GM13976 (cell line): ENCODE results near the gene TBC1D7.
A peak's percentile ranks its signal among the peaks of the same experiment; 100 is the strongest.

Experiments used
- DNase-seq: peaks from one replicate; pipeline ENCODE4 v3.0.0; 2012; ENCODE audit warnings: low spot score
- in situ Hi-C: fragments of 300-500 bp; cut with MboI; formaldehyde crosslinking; loops from one replicate; pipeline ENCODE4 v1.12.0; 2022; ENCODE audit warnings: low sequenced_read_pairs, mixed read lengths, inconsistent platforms; ENCODE audit not compliant: unreplicated experiment
- TF ChIP-seq, protein P1 (sequence below): IDR thresholded peaks from 2 replicates; pipeline ENCODE4 v1.5.1; 2012; ENCODE audit warnings: borderline replicate concordance, mild to moderate bottlenecking; ENCODE audit not compliant: insufficient read depth; ENCODE audit errors: extremely low read depth, missing control alignments, control extremely low read depth

TBC1D7 gene

GRCh38 chr6:13328076-13328874, at the start of gene TBC1D7:
TSS of gene TBC1D7 (minus strand) at chr6:13328537. CDS start at chr6:13326898, 1,639 bp downstream.
- TF ChIP-seq, protein P1, sequence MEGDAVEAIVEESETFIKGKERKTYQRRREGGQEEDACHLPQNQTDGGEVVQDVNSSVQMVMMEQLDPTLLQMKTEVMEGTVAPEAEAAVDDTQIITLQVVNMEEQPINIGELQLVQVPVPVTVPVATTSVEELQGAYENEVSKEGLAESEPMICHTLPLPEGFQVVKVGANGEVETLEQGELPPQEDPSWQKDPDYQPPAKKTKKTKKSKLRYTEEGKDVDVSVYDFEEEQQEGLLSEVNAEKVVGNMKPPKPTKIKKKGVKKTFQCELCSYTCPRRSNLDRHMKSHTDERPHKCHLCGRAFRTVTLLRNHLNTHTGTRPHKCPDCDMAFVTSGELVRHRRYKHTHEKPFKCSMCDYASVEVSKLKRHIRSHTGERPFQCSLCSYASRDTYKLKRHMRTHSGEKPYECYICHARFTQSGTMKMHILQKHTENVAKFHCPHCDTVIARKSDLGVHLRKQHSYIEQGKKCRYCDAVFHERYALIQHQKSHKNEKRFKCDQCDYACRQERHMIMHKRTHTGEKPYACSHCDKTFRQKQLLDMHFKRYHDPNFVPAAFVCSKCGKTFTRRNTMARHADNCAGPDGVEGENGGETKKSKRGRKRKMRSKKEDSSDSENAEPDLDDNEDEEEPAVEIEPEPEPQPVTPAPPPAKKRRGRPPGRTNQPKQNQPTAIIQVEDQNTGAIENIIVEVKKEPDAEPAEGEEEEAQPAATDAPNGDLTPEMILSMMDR: no peak
- peak; percentile 95 for DNase-seq
- in situ Hi-C loops: no loop called here

- TF ChIP-seq, protein P1: no peak
- in situ Hi-C loops: no loop called here
- DNase-seq: no peak
Measured at GRCh38 chr6:13377054-13377758, 48.9 kb upstream of the TBC1D7 start.

DNA sequence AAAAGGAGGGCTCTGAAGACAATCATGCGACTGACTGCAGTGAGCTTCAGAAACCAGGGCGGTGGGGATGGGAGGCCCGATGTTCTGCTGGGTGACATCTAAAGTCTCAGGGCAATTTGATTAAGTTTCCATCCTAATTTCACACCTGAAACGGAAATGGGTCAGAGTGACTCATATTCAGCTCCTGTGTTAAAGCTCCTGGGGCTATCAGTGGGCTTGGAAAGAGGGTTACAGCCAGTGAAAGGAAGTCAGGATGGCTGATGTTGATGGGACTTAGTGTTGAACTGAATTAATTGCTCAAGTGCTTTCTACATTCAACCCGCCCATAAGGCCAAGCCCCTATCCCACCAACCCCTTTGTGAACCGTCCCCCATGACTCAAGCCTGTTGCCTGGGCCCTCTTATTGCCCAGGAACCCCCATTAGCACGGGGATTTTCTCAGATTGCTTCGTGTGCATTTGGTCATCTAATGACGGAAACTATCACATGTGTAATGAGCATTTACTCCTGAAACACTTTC, 47.1 kb upstream of the TBC1D7 start:
- in situ Hi-C loops: no loop called here
- DNase-seq: peak; percentile 73
- TF ChIP-seq, protein P1: no peak

DNA sequence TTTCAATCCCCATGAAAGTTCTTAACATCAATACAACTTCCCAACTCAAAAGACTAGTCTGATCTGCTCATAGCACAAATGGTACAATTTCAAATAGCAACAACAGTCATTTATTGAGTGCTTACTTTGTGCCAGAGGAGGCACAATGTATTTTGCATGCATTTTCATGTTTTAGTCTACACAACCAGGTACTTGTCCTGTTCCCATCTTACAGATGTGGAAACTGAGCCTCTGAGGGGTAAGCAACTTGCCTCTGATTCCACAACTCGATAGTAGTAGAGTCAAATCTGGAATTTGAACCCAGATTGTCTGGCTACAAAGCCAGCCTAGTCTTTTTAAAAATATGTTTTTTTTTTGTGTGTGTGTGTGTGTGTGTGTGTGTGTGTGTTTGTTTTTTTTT, 45.6 kb upstream of the TBC1D7 start:
- DNase-seq: no peak
- TF ChIP-seq, protein P1: no peak
- in situ Hi-C loops: no loop called here

- DNase-seq: no peak
- TF ChIP-seq, protein P1: no peak
- in situ Hi-C loops: no loop called here
Measured at GRCh38 chr6:13373488-13373886, 45.1 kb upstream of the TBC1D7 start.

- TF ChIP-seq, protein P1: no peak
- in situ Hi-C loops: no loop called here
- DNase-seq: no peak
Measured at GRCh38 chr6:13372688-13373487, 44.6 kb upstream of the TBC1D7 start.
